ENCODE measurements around the gene AASS.

- TF ChIP-seq CTCF (IDR thresholded peaks at IDR 0.05) (no peak), POLR2A (IDR thresholded peaks at IDR 0.05) (no peak)
Observed at GRCh38 chr7:122140918-122141317, 3.1 kb downstream of the AASS start.

All from adrenal gland (tissue), 5 donors.